ENCODE data around the gene SCN2B.

GRCh38 chr11:118128721-118129470, 47.5 kb downstream of the SCN2B start:
- TF ChIP-seq CTCF (IDR thresholded peaks at IDR 0.05) (no peak), POLR2A (IDR thresholded peaks at IDR 0.05) (no peak)

Data from upper lobe of left lung (tissue), 4 donors.